ENCODE data around the gene NALCN.

The NALCN gene

GRCh38 chr13:101204270-101205020 lies 211.9 kb downstream of the NALCN start:
- no peak for DNase-seq (ENCODE audit: low spot score)

GRCh38 chr13:101202590-101202989 lies 213.7 kb downstream of the NALCN start:
- DNase-seq (ENCODE audit: low spot score): no peak

- no peak for DNase-seq (ENCODE audit: low spot score)
These were observed 225.3 kb downstream of the NALCN start for GRCh38 chr13:101190976-101191375.

GRCh38 chr13:101190337-101190736 lies 226.0 kb downstream of the NALCN start:
- DNase-seq (ENCODE audit: low spot score): no peak

- no peak for DNase-seq (ENCODE audit: low spot score)
These were observed 230.7 kb downstream of the NALCN start for GRCh38 chr13:101185606-101186005.

- no peak for DNase-seq (ENCODE audit: low spot score)
These were observed 235.1 kb downstream of the NALCN start for GRCh38 chr13:101181076-101181685.

GRCh38 chr13:101179021-101179420 lies 237.3 kb downstream of the NALCN start:
- no peak for DNase-seq (ENCODE audit: low spot score)

- no peak for DNase-seq (ENCODE audit: low spot score)
These were observed 237.9 kb downstream of the NALCN start for GRCh38 chr13:101178406-101178805.

GRCh38 chr13:101170306-101170705 lies 246.0 kb downstream of the NALCN start:
- DNase-seq (ENCODE audit: low spot score): no peak

- no peak for DNase-seq (ENCODE audit: low spot score)
These were observed 259.0 kb downstream of the NALCN start for GRCh38 chr13:101157261-101157660.

- no peak for DNase-seq (ENCODE audit: low spot score)
These were observed 260.4 kb downstream of the NALCN start for GRCh38 chr13:101155920-101156319.

- no peak for DNase-seq (ENCODE audit: low spot score)
These were observed 264.1 kb downstream of the NALCN start for GRCh38 chr13:101152184-101152583.

GRCh38 chr13:101150998-101151397 lies 265.3 kb downstream of the NALCN start:
- no peak for DNase-seq (ENCODE audit: low spot score)

- DNase-seq (ENCODE audit: low spot score): no peak
These were observed 266.4 kb downstream of the NALCN start for GRCh38 chr13:101149735-101150384.

GRCh38 chr13:101146101-101146898 lies 270.0 kb downstream of the NALCN start:
- DNase-seq (ENCODE audit: low spot score): no peak

- DNase-seq (ENCODE audit: low spot score): peak; percentile 27
These were observed 271.4 kb downstream of the NALCN start for GRCh38 chr13:101144808-101145419.

GRCh38 chr13:101140936-101141335 lies 275.4 kb downstream of the NALCN start:
- no peak for DNase-seq (ENCODE audit: low spot score)

GRCh38 chr13:101140087-101140770 lies 276.1 kb downstream of the NALCN start:
- DNase-seq (ENCODE audit: low spot score): no peak

GRCh38 chr13:101139081-101139480 lies 277.2 kb downstream of the NALCN start:
- no peak for DNase-seq (ENCODE audit: low spot score)

- DNase-seq (ENCODE audit: low spot score): peak; percentile 33
These were observed 288.5 kb downstream of the NALCN start for GRCh38 chr13:101127741-101128353.

GRCh38 chr13:101123028-101123427 lies 293.3 kb downstream of the NALCN start:
- no peak for DNase-seq (ENCODE audit: low spot score)

All from CD4-positive, alpha-beta T cell treated with Interleukin-6 at 100 ng/mL for 8 hours (primary cell).